OCI-LY7 (cell line): ENCODE data around the gene GATA1. TPM values are rescaled to one million over a fixed set of nuclear protein-coding genes. Genes with fewer than 3 reads are reported as not detected.

Experiments used
- BruUV-seq: library from RNA; stranded (reverse); fragments of 400-500 nt; replicated peaks from 2 replicates; lab custom pipeline; 2021; lab: Mats Ljungman, UMichigan
- CTCF ChIA-PET: fragments of 300-600 bp; sonication (Branson Sonifier 250); formaldehyde crosslinking; loops from one replicate; lab custom pipeline; 2022; ENCODE audit warnings: antibody characterized with exemption; ENCODE audit not compliant: unreplicated experiment; lab: Charles Lee
- POLR2A ChIA-PET: fragments of 300-600 bp; sonication (Branson Sonifier 250); formaldehyde crosslinking; loops from one replicate; lab custom pipeline; 2022; ENCODE audit warnings: antibody characterized with exemption; lab: Charles Lee
- DNase-seq: peaks from one replicate; pipeline ENCODE4 v3.0.0-alpha.2; 2015; ENCODE audit warnings: low spot score
- H2AFZ ChIP-seq: fragments of 200-600 bp; sonication (generic), shearing (Covaris generic); 2 replicates; pipeline ENCODE4 v1.6.1; 2014; ENCODE audit warnings: mild to moderate bottlenecking, antibody characterized with exemption, low read length, moderate library complexity
- H3K27ac ChIP-seq: fragments of 200-600 bp; sonication (generic); 2 replicates; pipeline ENCODE4 v1.5.1; 2014; ENCODE audit warnings: mixed run types, low read depth, mild to moderate bottlenecking, moderate library complexity, low read length, inconsistent platforms; ENCODE audit not compliant: poor library complexity, severe bottlenecking
- H3K36me3 ChIP-seq: fragments of 200-600 bp; sonication (generic); 2 replicates; pipeline ENCODE4 v1.6.1; 2014; ENCODE audit warnings: mild to moderate bottlenecking, antibody characterized with exemption, low read length, moderate library complexity, mixed read lengths; ENCODE audit not compliant: insufficient read depth
- H3K4me1 ChIP-seq: fragments of 200-600 bp; sonication (generic); 2 replicates; pipeline ENCODE4 v1.5.1; 2014; ENCODE audit warnings: mild to moderate bottlenecking, low read length; ENCODE audit not compliant: insufficient read depth, poor library complexity, severe bottlenecking
- H3K4me2 ChIP-seq: fragments of 200-600 bp; sonication (generic); 2 replicates; pipeline ENCODE4 v1.6.1; 2014; ENCODE audit warnings: mild to moderate bottlenecking, low read length
- H3K4me3 ChIP-seq: fragments of 200-600 bp; sonication (generic); 2 replicates; pipeline ENCODE4 v1.5.1; 2014; ENCODE audit warnings: mild to moderate bottlenecking, low read depth, low read length; ENCODE audit not compliant: poor library complexity, severe bottlenecking
- H3K79me2 ChIP-seq: fragments of 200-600 bp; sonication (generic); 2 replicates; pipeline ENCODE4 v1.6.1; 2016; ENCODE audit warnings: low read depth, mild to moderate bottlenecking, low read length, moderate library complexity, mixed read lengths; ENCODE audit not compliant: insufficient read depth
- H3K9me2 ChIP-seq: fragments of 200-600 bp; sonication (generic); 2 replicates; pipeline ENCODE4 v1.6.1; 2016; ENCODE audit warnings: mild to moderate bottlenecking, low read length, mixed read lengths; ENCODE audit not compliant: insufficient read depth
- H3K9me3 ChIP-seq: fragments of 200-600 bp; sonication (generic); 2 replicates; pipeline ENCODE4 v1.6.1; 2014; ENCODE audit warnings: mild to moderate bottlenecking, mixed run types, low read length, mixed read lengths
- H4K20me1 ChIP-seq: fragments of 200-600 bp; sonication (generic); 2 replicates; pipeline ENCODE4 v1.6.1; 2014; ENCODE audit warnings: mild to moderate bottlenecking, antibody characterized with exemption, low read length, moderate library complexity, mixed read lengths; ENCODE audit not compliant: insufficient read depth
- EZH2phosphoT487 ChIP-seq: fragments of 200-600 bp; sonication (generic); IDR thresholded peaks from 2 replicates; pipeline ENCODE4 v1.6.1; 2018; ENCODE audit warnings: low read depth, borderline replicate concordance, mild to moderate bottlenecking, mixed run types, antibody characterized with exemption, low read length, moderate library complexity, mixed read lengths
- intact Hi-C: fragments of 100-400 bp; cut with micrococcal nuclease; formaldehyde crosslinking; loops from one replicate; pipeline ENCODE4 v1.10.0; 2022; ENCODE audit not compliant: unreplicated experiment
- total RNA-seq, 2 experiments: library from RNA; depleted of rRNA in 1 of 2; stranded (reverse); fragments of >200 nt in 1 of 2; shearing (Covaris generic) in 1 of 2; gene quantifications; 2 replicates each; pipeline ENCODE4 v1.2.3, GENCODE V29; 2014 to 2022
- TF ChIP-seq, protein P1 (sequence below): fragments of 200-600 bp; sonication (generic); conservative IDR thresholded peaks from 2 replicates; pipeline ENCODE4 v1.5.1; 2014; ENCODE audit warnings: mild to moderate bottlenecking, antibody characterized with exemption, low read length, moderate library complexity, mixed read lengths

The GATA1 gene
- total RNA-seq, 2 experiments from 2014 or later, result not detected

DNA sequence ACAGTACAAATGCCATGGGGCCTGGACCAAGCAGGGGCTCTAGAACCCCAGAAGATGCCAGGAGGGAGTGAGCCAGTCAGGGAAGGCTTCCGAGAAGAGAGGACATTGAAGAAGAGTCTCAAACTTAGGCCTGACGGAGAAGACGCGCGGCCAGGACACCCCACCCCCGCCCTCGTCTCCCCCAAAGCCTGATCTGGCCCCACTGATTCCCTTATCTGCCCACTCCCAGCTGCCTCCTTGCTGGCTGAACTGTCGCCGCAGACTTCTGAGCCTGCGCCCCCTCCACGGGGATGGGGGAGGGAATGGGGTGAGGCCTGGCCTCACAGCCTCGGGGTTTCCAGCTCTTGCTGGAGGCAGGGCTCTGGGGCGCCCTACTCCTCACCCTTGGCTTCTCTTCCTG lies 3.6 kb upstream of the GATA1 start:
- H3K4me1 ChIP-seq, result no peaks in the 10 kb centered on the region
- no peak overlapping the region for H3K4me2 ChIP-seq
- DNase-seq, result no peak
- H3K27ac ChIP-seq, result no peak overlapping the region
- no peaks in the 10 kb centered on the region for H3K79me2 ChIP-seq
- H2AFZ ChIP-seq, result no peak overlapping the region
- CTCF ChIA-PET, result no interaction called here
- no TSS peak for BruUV-seq
- POLR2A ChIA-PET, result no interaction called here
- H3K4me3 ChIP-seq, result no peak overlapping the region
- intact Hi-C loops, result no loop called here
- TF ChIP-seq, protein P1, sequence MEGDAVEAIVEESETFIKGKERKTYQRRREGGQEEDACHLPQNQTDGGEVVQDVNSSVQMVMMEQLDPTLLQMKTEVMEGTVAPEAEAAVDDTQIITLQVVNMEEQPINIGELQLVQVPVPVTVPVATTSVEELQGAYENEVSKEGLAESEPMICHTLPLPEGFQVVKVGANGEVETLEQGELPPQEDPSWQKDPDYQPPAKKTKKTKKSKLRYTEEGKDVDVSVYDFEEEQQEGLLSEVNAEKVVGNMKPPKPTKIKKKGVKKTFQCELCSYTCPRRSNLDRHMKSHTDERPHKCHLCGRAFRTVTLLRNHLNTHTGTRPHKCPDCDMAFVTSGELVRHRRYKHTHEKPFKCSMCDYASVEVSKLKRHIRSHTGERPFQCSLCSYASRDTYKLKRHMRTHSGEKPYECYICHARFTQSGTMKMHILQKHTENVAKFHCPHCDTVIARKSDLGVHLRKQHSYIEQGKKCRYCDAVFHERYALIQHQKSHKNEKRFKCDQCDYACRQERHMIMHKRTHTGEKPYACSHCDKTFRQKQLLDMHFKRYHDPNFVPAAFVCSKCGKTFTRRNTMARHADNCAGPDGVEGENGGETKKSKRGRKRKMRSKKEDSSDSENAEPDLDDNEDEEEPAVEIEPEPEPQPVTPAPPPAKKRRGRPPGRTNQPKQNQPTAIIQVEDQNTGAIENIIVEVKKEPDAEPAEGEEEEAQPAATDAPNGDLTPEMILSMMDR, result no peak
- TF ChIP-seq EZH2phosphoT487, result no peak
- no peaks in the 10 kb centered on the region for H3K36me3 ChIP-seq
- H3K9me3 ChIP-seq, result no peaks in the 10 kb centered on the region
- no peaks in the 10 kb centered on the region for H4K20me1 ChIP-seq
- H3K9me2 ChIP-seq, result no peaks in the 10 kb centered on the region

DNA sequence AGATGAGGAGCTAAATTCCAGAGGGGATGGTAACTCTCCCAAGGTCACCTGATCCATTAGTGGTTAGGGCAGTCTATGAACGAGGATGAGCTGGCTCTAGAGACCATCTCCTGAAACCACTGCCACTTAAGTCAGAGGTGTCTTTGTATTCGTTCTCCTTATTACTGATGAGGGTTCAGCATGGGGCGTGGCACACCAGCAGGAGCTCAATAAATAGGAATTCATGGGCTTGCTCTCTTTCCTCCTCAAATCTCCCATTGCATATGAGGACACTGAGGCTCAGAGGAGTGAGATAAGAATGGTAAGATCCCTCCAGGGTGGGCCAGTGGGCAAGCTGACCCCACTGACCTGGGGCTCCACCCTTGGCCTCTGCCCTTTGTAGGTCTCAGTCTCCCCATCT lies 1.7 kb upstream of the GATA1 start:
- Histone ChIP-seq H3K4me3 (no peak overlapping the region), H3K9me3 (no peaks in the 10 kb centered on the region), H3K79me2 (no peaks in the 10 kb centered on the region), H3K4me1 (no peaks in the 10 kb centered on the region), H4K20me1 (no peaks in the 10 kb centered on the region), H2AFZ (no peak overlapping the region), H3K36me3 (no peaks in the 10 kb centered on the region), H3K27ac (no peak overlapping the region), H3K9me2 (no peaks in the 10 kb centered on the region), H3K4me2 (no peak overlapping the region)
- CTCF ChIA-PET, result no interaction called here
- intact Hi-C loops, result no loop called here
- no peak for TF ChIP-seq EZH2phosphoT487
- TF ChIP-seq, protein P1, result no peak
- no TSS peak for BruUV-seq
- POLR2A ChIA-PET, result interaction anchor here (0.7 kb wide), 1 partner anchor 11 kb away, joined by 4 read pairs; no protein-coding TSS in a partner anchor
- no peak for DNase-seq

DNA sequence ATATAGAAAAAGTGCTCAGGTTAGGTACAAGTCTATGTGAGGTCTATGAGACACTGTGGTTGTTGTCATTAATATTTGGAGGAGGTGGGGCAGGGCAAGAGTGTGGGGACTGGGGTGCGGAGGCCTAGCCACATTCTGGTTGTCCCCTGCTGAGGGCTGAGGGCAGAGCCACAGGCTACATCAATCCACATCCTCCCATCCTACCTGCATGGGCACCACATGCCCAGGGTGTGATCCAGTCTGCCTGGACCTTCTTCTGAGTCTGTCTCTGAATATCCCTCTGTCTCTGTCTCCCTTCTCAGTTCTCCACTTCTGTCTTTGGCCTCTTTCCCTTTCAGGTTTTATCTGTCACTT lies 1.2 kb upstream of the GATA1 start:
- Histone ChIP-seq H3K36me3 (no peaks in the 10 kb centered on the region), H2AFZ (no peak overlapping the region), H3K4me1 (no peaks in the 10 kb centered on the region), H3K27ac (no peak overlapping the region), H3K4me3 (no peak overlapping the region), H3K9me2 (no peaks in the 10 kb centered on the region), H3K4me2 (no peak overlapping the region), H3K79me2 (no peaks in the 10 kb centered on the region), H4K20me1 (no peaks in the 10 kb centered on the region), H3K9me3 (no peaks in the 10 kb centered on the region)
- POLR2A ChIA-PET, result no interaction called here
- CTCF ChIA-PET, result no interaction called here
- intact Hi-C loops, result no loop called here
- BruUV-seq, result no TSS peak
- DNase-seq, result no peak
- no peak for TF ChIP-seq EZH2phosphoT487
- TF ChIP-seq, protein P1, result no peak
